GM12878 (cell line): ENCODE results near the gene RAB34. TPM values are rescaled to one million over a fixed set of nuclear protein-coding genes. Genes with fewer than 3 reads are reported as not detected.

Source experiments
- ATAC-seq: fragments of 200-7000 bp; cut with Tn5 transposase; 3 replicates; pipeline ENCODE4 v1.9.1; 2020; ENCODE audit warnings: mild to moderate bottlenecking, moderate library complexity
- BruUV-seq: library from RNA; stranded (reverse); fragments of 400-500 nt; replicated peaks from 2 replicates; lab custom pipeline; 2021; lab: Mats Ljungman, UMichigan
- CTCF ChIA-PET: fragments of 300-600 bp; sonication (Branson Sonifier 250); formaldehyde crosslinking; extraction: SDS; loops from one replicate; lab custom pipeline; 2021; ENCODE audit warnings: inconsistent platforms; lab: Yijun Ruan, JAX
- POLR2A ChIA-PET: fragments of 350-600 bp; formaldehyde crosslinking; extraction: SDS; loops from one replicate; lab custom pipeline; 2021; ENCODE audit warnings: inconsistent platforms; lab: Charles Lee
- RAD21 ChIA-PET: fragments of 300-600 bp; sonication (Branson Sonifier 250); formaldehyde crosslinking; loops from one replicate; lab custom pipeline; 2023; ENCODE audit warnings: antibody characterized with exemption; ENCODE audit not compliant: unreplicated experiment; lab: Charles Lee
- SMC1A ChIA-PET: fragments of 300-600 bp; sonication (Branson Sonifier 250); formaldehyde crosslinking; loops from one replicate; lab custom pipeline; 2023; ENCODE audit not compliant: unreplicated experiment, uncharacterized antibody; lab: Charles Lee
- DNase-seq: peaks from one replicate; pipeline ENCODE4 v3.0.0-alpha.2; 2011; ENCODE audit warnings: low read depth, low spot score
- FAIRE-seq: peaks from 3 replicates; lab custom pipeline; 2011; peaks lifted over from hg19 to GRCh38; lab: Jason Lieb, UNC
- H2AFZ ChIP-seq: 2 replicates; pipeline ENCODE4 v1.6.0; 2011; ENCODE audit warnings: low read depth, low read length, control low read depth; ENCODE audit not compliant: control insufficient read depth
- H3K27ac ChIP-seq: 2 replicates; pipeline ENCODE4 v1.5.1; 2011; ENCODE audit warnings: control low read depth; ENCODE audit not compliant: control insufficient read depth, insufficient read depth
- H3K27me3 ChIP-seq, 2 experiments: replicated peaks in 1 of 2; 2 replicates each; pipeline versions ENCODE4 v1.6.0 to v1.6.1; 2011; ENCODE audit warnings: low read length in 1 of 2; ENCODE audit not compliant: control insufficient read depth in 2 of 2, insufficient read depth in 2 of 2
- H3K36me3 ChIP-seq, 2 experiments: 2 replicates each; pipeline ENCODE4 v1.5.1; 2011; ENCODE audit warnings: low read length in 1 of 2; ENCODE audit not compliant: control insufficient read depth in 2 of 2, insufficient read depth in 2 of 2
- H3K4me1 ChIP-seq: 2 replicates; pipeline ENCODE4 v1.6.1; 2011; ENCODE audit warnings: mild to moderate bottlenecking, low read length, moderate library complexity, mixed read lengths; ENCODE audit not compliant: control insufficient read depth, insufficient read depth
- H3K4me2 ChIP-seq: 2 replicates; pipeline ENCODE4 v1.6.0; 2011; ENCODE audit warnings: control low read depth; ENCODE audit not compliant: control insufficient read depth, insufficient read depth
- H3K4me3 ChIP-seq: fragments of 200-600 bp; sonication (generic); 2 replicates; pipeline ENCODE4 v1.5.1; 2016
- H3K79me2 ChIP-seq: 2 replicates; pipeline ENCODE4 v1.6.0; 2011; ENCODE audit warnings: low read length; ENCODE audit not compliant: control insufficient read depth, insufficient read depth
- H3K9ac ChIP-seq: 2 replicates; pipeline ENCODE4 v1.8.0; 2011; ENCODE audit warnings: low read length, control low read depth, mixed read lengths; ENCODE audit not compliant: control insufficient read depth, insufficient read depth
- H3K9me3 ChIP-seq: replicated peaks from 3 replicates; pipeline ENCODE4 v1.5.1; 2011; ENCODE audit warnings: mild to moderate bottlenecking, low read length; ENCODE audit not compliant: control insufficient read depth, insufficient read depth
- H4K20me1 ChIP-seq: 2 replicates; pipeline ENCODE4 v1.6.0; 2011; ENCODE audit not compliant: control insufficient read depth, insufficient read depth
- BCL11A ChIP-seq: IDR thresholded peaks from 2 replicates; pipeline ENCODE4 v1.6.1; 2011; ENCODE audit warnings: low read depth, low read length
- CBX5 ChIP-seq: sonication (generic); IDR thresholded peaks from 2 replicates; pipeline ENCODE4 v1.6.1; 2016; ENCODE audit warnings: low read depth, moderate library complexity, mild to moderate bottlenecking, inconsistent platforms
- GATAD2B ChIP-seq: fragments of 450-650 bp; conservative IDR thresholded peaks from 2 replicates; pipeline ENCODE4 v1.6.1; 2017; ENCODE audit warnings: low read depth, mild to moderate bottlenecking, moderate library complexity
- HCFC1 ChIP-seq: fragments of 150-350 bp; IDR thresholded peaks from 2 replicates; pipeline ENCODE4 v1.6.1; 2014; ENCODE audit warnings: low read length
- HDAC2 ChIP-seq: fragments of 200-600 bp; sonication (generic); IDR thresholded peaks from 2 replicates; pipeline ENCODE4 v1.6.1; 2017
- MYC ChIP-seq: IDR thresholded peaks from 2 replicates; pipeline ENCODE4 v1.6.1; 2011; ENCODE audit warnings: mild to moderate bottlenecking, low read length, moderate library complexity, inconsistent platforms; ENCODE audit not compliant: insufficient read depth, insufficient replicate concordance, insufficient read length, severe bottlenecking
- NFIC ChIP-seq: IDR thresholded peaks from 2 replicates; pipeline ENCODE4 v1.6.1; 2012; ENCODE audit warnings: low read depth, mild to moderate bottlenecking, inconsistent platforms, low read length, moderate library complexity
- RUNX3 ChIP-seq: IDR thresholded peaks from 2 replicates; pipeline ENCODE4 v1.6.1; 2012; ENCODE audit warnings: low read length, inconsistent platforms
- SIN3A ChIP-seq: IDR thresholded peaks from 2 replicates; pipeline ENCODE4 v1.6.1; 2012; ENCODE audit warnings: low read depth, low read length, improper control_type of control experiment
- SREBF2 ChIP-seq: IDR thresholded peaks from 2 replicates; pipeline ENCODE4 v1.6.1; 2012; ENCODE audit warnings: mild to moderate bottlenecking, low read length
- YY1 ChIP-seq: IDR thresholded peaks from 2 replicates; pipeline ENCODE4 v1.6.1; 2011; ENCODE audit warnings: low read depth, mild to moderate bottlenecking, low read length
- ZNF217 ChIP-seq: fragments of 450-650 bp; IDR thresholded peaks from 2 replicates; pipeline ENCODE4 v1.6.1; 2017; ENCODE audit warnings: antibody characterized with exemption, mild to moderate bottlenecking
- ZNF24 ChIP-seq: fragments of 450-650 bp; IDR thresholded peaks from 2 replicates; pipeline ENCODE4 v1.6.1; 2017; ENCODE audit warnings: antibody characterized with exemption, mild to moderate bottlenecking
- WGBS: methylation state at CpG from one replicate; pipeline ENCODE4 v1.1.6; 2016; ENCODE audit warnings: low lambda C conversion rate; ENCODE audit not compliant: insufficient replicate concordance, insufficient coverage; ENCODE audit errors: missing lambda C conversion rate; 5-methylcytosine and 5-hydroxymethylcytosine counted together
- in situ Hi-C: fragments of 300-500 bp; cut with MboI; formaldehyde crosslinking; loops from 9 replicates; pipeline ENCODE4 v1.14.3; 2018; ENCODE audit warnings: mixed read lengths
- intact Hi-C: fragments of 100-400 bp; cut with micrococcal nuclease; formaldehyde crosslinking; loops from one replicate; pipeline ENCODE4 v1.14.2; 2022; ENCODE audit not compliant: unreplicated experiment
- polyA plus RNA-seq, 11 experiments: library from polyadenylated mRNA; depleted of rRNA in 4 of 11; unstranded in 6 of 11; stranded (reverse) in 5 of 11; fragments of >200 nt; fragmentation: Nextera tagmentation in 4 of 11; fragmentation: Illumina TruSeq in 1 of 11; extraction: Ambion mirVana in 4 of 11; extraction: Trizol in 1 of 11; gene quantifications; 1 replicate in 1 of 11; 2 replicates in 10 of 11; pipeline versions ENCODE4 v1.2.1 to v1.2.3, GENCODE V29; 2011 to 2016; ENCODE audit warnings: inconsistent platforms in 2 of 11, missing spikeins in 2 of 11, low read depth in 1 of 11
- total RNA-seq, 4 experiments: library from RNA; depleted of rRNA in 3 of 4; stranded (reverse); fragments of >200 nt in 3 of 4; fragmentation: Illumina TruSeq in 1 of 4; extraction: Trizol in 1 of 4; gene quantifications; 2 replicates each; pipeline versions ENCODE4 v1.2.1 to v1.2.3, GENCODE V29; 2013 to 2021
- TF ChIP-seq, protein P1 (sequence below): fragments of 450-650 bp; IDR thresholded peaks from 2 replicates; pipeline ENCODE4 v1.6.1; 2017; ENCODE audit warnings: mild to moderate bottlenecking, moderate library complexity

Gene RAB34
- total and polyA plus RNA-seq, 10 of the 15 experiments (the other 5 are each of a cell fraction or from before 2014, with no cell fraction given) = 0.37 to 46.4 (median 32.8) TPM

DNA sequence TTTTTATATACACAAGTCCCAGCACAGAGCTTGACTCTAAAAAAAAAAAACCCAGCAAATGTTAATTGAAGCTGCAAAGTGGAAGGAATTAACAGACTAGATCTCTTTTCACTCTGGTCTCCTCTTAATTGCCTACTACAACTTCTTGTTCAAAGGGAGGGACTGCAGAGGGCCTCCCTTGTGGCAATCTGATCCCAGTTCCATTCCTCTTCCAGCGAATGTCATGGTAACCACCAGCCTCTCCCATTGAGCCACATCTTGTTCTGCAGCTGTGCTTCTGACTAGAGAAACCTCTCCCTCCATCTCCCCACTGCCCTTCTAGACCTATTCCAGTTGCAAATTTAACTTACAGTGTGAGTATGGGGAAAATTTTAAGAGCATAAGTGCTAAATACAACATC, 49.8 kb downstream of the RAB34 start:
- Histone ChIP-seq H3K4me3 (no peak overlapping the region), H3K4me2 (no peak overlapping the region), H3K27ac (no peak overlapping the region), H3K79me2 (peaks cover 39% of the 10 kb centered on the region), H3K27me3 (no peaks in the 10 kb centered on the region), H2AFZ (no peak overlapping the region), H4K20me1 (peaks cover 4% of the 10 kb centered on the region; the same call in 1 of the 2 replicates), H3K9me3 (no peaks in the 10 kb centered on the region), H3K36me3 (peaks cover 3 to 35% of the 10 kb centered on the region in 2 experiments), H3K4me1 (peaks cover 3% of the 10 kb centered on the region; the same call in 1 of the 2 replicates), H3K9ac (no peak overlapping the region)
- intact Hi-C loops (no loop called here), in situ Hi-C loops (no loop called here)
- ChIA-PET SMC1A (interaction anchor here (1.1 to 1.6 kb wide), 3 partner anchors 15 to 42 kb away, joined by 3 to 12 read pairs (median 4); no protein-coding TSS in a partner anchor), POLR2A (interaction anchor here (0.6 to 1.9 kb wide), 5 partner anchors 16 to 898 kb away, joined by 3 to 8 read pairs (median 3); partner anchors contain the start of genes BLTP2 and RPL23A), RAD21 (no interaction called here), CTCF (interaction anchor here (0.9 to 2.9 kb wide), 5 partner anchors 16 to 120 kb away, joined by 3 to 16 read pairs (median 4); partner anchors contain the start of gene BLTP2)
- ATAC-seq (no peak), FAIRE-seq (no peak), DNase-seq (no peak)
- TF ChIP-seq NFIC (no peak), ZNF217 (no peak), CBX5 (no peak), HCFC1 (no peak), HDAC2 (no peak), RUNX3 (no peak), BCL11A (no peak), SREBF2 (no peak), GATAD2B (no peak), SIN3A (no peak), YY1 (no peak), ZNF24 (no peak), MYC (no peak)
- TF ChIP-seq, protein P1, sequence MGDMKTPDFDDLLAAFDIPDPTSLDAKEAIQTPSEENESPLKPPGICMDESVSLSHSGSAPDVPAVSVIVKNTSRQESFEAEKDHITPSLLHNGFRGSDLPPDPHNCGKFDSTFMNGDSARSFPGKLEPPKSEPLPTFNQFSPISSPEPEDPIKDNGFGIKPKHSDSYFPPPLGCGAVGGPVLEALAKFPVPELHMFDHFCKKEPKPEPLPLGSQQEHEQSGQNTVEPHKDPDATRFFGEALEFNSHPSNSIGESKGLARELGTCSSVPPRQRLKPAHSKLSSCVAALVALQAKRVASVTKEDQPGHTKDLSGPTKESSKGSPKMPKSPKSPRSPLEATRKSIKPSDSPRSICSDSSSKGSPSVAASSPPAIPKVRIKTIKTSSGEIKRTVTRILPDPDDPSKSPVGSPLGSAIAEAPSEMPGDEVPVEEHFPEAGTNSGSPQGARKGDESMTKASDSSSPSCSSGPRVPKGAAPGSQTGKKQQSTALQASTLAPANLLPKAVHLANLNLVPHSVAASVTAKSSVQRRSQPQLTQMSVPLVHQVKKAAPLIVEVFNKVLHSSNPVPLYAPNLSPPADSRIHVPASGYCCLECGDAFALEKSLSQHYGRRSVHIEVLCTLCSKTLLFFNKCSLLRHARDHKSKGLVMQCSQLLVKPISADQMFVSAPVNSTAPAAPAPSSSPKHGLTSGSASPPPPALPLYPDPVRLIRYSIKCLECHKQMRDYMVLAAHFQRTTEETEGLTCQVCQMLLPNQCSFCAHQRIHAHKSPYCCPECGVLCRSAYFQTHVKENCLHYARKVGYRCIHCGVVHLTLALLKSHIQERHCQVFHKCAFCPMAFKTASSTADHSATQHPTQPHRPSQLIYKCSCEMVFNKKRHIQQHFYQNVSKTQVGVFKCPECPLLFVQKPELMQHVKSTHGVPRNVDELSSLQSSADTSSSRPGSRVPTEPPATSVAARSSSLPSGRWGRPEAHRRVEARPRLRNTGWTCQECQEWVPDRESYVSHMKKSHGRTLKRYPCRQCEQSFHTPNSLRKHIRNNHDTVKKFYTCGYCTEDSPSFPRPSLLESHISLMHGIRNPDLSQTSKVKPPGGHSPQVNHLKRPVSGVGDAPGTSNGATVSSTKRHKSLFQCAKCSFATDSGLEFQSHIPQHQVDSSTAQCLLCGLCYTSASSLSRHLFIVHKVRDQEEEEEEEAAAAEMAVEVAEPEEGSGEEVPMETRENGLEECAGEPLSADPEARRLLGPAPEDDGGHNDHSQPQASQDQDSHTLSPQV = no peak
- 100% methylated on average over 1 of the region's 1 CpG for WGBS
- no TSS peak for BruUV-seq
